SU-DHL-6 (cell line): ENCODE data around the gene TMEM52.

ENCODE experiments used
- CTCF ChIP-seq: fragments of 200-600 bp; sonication (generic); IDR thresholded peaks from one replicate; pipeline ENCODE4 v1.5.1; 2017; ENCODE audit warnings: antibody characterized with exemption, mild to moderate bottlenecking, low read length, moderate library complexity; ENCODE audit not compliant: insufficient read depth, poor library complexity, severe bottlenecking
- EZH2phosphoT487 ChIP-seq: fragments of 200-600 bp; sonication (generic), shearing (Covaris generic); conservative IDR thresholded peaks from 2 replicates; pipeline ENCODE4 v1.6.1; 2018; ENCODE audit warnings: mild to moderate bottlenecking, antibody characterized with exemption, low read length, moderate library complexity, mixed read lengths

- TF ChIP-seq CTCF (no peak), EZH2phosphoT487 (no peak)
Measured at GRCh38 chr1:1929102-1929638, 10.1 kb upstream of the TMEM52 start.
